Epidermal melanocyte (primary cell): ENCODE data around the gene RASGRF1.

Experiments
- DNase-seq: peaks from one replicate; pipeline ENCODE4 v3.0.0; 2011; ENCODE audit warnings: low spot score; ENCODE audit not compliant: insufficient read length

The RASGRF1 gene

GRCh38 chr15:78988361-78988911 lies 102.1 kb downstream of the RASGRF1 start:
- peak; percentile 94 for DNase-seq

DNA sequence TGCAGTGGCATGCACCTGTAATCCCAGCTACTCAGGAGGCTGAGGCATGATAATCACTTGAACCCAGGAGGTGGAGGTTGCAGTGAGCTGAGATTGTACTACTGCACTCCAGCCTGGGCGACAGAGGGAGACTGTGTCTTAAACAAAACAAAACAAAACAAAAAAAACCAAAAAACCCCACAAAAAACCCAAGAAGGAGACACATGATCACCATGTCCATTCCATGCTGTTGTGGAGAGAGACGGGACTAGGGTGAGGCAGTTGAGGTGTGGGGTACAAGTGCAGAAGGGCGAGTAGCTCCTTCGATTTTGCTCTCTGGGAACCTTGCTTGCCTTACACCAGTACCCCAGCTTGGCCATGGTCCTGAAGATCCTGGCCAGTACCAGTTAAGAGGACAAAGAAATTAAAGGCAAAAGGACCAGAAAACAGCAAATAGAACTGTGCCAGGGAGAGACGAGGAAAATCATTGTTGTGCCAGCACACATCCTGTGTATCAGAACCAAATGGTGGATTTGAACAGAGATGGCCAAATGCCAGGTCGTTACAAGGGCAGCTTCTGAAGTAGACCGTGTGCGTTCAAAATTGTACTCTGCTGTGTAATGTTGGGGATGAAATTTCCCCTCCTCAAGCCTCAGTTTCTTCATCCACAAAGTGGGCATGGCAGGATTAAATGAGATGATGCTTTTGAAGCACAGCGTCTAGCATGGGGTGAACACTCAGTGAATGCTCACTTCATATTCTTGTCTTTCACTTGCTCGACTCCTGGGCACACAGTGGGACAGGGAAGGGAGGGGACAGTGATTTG lies 102.8 kb downstream of the RASGRF1 start:
- no peak for DNase-seq

- no peak for DNase-seq
Observed at GRCh38 chr15:78985859-78986475, 104.6 kb downstream of the RASGRF1 start.

DNA sequence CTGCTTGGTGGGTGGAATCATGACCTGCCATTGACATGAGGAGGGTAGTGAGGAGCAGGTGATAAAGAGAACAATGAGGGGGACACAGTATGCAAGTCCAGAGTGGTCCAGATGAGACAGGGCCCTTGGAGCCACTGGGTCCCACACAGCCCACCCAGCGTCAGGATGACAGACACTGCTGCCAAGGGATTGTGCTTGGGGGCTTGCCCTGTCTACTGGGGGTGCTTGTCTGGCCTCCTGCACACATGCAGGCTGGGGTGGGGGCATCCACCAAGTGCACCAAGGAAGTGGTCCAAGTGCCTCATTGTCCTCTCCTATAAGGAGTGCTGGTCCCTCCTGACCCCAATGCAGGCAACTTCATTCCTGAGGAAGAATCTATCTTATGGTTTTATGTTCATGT lies 106.5 kb downstream of the RASGRF1 start:
- no peak for DNase-seq

DNA sequence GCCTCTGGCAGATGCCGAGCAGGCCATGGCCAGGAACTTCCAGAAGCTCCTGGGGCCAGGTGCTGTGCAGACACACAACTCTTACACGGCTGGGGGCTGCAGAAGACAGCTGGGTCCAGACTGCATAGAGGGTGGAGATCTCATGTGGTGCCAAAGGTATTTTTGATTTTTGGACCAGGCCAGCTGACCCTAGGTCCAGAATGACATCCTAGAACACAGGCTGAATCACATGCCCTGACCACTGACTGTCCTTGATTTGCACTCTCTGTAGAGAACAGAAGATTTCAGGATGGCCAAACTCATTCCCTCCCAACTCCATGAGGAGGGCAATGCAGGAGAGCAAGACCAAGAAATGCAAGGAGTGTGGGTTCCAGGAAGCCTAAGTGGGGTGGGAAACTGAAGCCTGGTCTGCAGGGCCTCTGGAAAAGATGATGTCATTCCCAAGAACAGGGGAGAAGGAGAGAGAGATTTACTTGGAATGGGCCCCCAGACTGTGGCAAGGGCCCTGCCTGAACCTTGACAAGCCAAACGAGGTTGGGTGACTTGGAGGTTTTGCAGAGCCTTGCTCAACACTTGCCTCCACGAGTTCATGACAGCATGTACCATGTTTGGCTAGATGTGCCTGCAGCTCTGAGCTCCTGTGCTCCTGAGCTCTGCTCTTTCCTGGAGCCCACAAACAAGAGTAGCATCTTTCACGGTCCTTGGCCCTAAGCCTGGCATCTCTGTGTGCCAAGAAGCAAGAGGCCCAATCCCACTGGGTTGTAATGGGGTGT lies 107.2 kb downstream of the RASGRF1 start:
- DNase-seq, result no peak

DNA sequence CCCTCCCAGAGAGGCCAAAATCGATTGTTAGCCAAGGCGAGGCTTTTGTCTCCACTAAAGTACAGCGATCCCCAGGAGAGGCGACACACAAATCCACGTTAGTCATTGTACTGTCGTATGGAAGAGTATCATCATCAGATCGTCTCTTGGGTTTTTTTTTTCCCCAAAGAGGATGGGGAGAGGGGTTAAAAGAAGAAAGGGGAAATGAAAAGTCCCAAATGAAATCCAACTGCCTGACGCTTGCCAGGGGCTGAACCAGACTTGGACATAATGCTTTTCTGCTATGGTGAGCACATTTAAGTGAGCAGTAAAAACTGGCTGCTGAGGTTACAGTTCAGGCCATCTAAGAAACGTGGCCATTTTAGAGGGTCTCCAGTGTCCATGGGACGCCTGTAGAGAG lies 107.8 kb downstream of the RASGRF1 start:
- DNase-seq, result no peak

- no peak for DNase-seq
Observed at GRCh38 chr15:78981532-78982313, 108.9 kb downstream of the RASGRF1 start.

- DNase-seq, result no peak
Observed at GRCh38 chr15:78979456-78980320, 110.9 kb downstream of the RASGRF1 start.

DNA sequence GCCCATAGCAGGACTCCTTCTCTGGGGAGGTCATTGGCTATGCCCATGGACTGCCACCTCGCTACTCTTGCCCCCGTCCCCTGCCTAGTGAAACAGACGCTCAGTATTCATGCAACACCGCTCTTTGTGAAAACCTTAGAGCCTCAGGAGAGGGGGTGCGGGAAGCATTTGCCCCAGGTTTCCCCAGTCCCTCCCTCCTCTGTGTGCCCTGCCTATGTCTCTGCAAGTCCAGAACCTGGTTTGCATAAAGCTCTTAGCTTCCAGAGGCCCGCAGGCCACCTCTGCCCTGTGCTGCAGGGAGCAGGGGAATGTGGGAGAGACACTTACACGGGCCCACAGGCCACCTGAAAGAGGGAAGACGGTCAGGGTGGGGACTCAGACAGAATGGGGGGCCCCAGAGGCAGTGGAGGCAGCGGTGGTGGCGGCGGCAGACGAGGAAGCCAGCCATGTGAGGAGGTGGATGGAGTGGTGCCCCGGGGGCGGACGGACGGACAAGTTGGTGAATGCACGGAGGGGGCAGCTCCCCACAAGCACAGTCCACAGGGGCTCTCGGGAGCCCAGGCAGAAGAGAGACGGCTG lies 111.9 kb downstream of the RASGRF1 start:
- no peak for DNase-seq

- DNase-seq, result no peak
Observed at GRCh38 chr15:78977591-78978347, 112.8 kb downstream of the RASGRF1 start.

GRCh38 chr15:78977091-78977571 lies 113.4 kb downstream of the RASGRF1 start:
- no peak for DNase-seq

- no peak for DNase-seq
Observed at GRCh38 chr15:78976691-78977090, 113.9 kb downstream of the RASGRF1 start.

- no peak for DNase-seq
Observed at GRCh38 chr15:78974272-78974918, 116.2 kb downstream of the RASGRF1 start.

DNA sequence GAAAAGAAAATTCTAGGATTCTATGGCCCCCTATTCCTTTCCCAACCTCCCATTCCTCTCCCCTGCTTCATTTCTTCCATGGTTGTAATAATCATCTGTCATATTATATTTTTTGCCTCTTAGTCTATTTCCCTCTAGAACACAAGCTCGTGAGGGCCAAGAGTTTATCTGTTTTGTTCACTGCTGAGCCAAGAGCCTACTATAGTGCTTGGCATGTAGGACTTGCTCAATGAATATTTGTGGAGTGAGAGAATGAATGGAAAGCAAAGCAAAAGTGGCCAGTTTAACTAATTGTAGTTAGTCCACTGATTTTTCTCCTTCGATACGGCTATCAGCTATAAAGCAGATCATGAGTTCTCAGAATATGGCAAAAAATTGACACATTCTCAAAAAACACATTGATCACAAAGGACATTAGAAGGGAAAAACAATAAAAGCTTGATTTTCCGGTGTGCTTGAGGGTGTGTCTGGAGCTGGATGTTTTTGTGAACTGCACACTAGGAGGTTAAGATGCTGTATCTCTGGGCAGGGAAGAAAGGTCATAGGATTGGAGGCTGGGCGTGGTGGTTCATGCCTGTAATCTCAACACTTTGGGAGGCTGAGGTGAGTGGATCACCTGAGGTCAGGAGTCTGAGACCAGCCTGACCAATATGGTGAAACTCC lies 120.8 kb downstream of the RASGRF1 start:
- DNase-seq, result no peak

DNA sequence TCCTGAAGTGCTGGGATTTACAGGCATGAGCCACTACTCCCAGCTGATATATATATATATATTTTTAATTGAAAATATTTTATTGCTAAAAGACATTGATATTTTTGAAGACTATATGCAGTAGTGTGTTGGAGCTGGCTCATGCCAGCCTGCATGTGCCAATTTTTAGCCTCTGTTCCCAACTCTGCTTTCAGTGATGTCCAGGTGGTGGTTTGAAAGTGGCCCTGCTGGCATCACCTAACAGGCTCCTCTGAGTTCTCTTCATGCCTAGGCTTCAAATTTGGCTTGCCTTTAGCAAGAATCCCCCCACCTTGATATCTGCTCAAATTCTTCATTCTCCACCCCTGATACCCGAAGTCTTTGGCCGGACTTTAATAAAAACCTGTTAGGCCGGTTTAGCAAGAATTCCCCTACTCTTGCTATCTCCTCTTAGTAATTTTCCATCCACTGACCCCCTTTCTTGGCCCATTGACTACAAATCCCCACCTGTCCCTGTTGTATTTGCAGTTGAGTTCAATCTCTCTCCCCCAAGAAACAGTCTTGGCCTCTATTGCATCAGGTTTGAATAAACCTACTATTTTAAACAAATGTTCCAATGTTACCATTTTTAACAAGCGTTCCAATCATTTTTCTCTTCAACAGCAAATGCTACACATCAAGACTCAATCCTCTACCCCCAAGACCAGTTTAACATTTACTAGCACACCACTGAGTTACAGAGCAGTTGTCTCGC lies 121.9 kb downstream of the RASGRF1 start:
- DNase-seq, result no peak

GRCh38 chr15:78968114-78968513 lies 122.5 kb downstream of the RASGRF1 start:
- DNase-seq, result no peak

GRCh38 chr15:78960308-78960707 lies 130.3 kb downstream of the RASGRF1 start:
- no peak for DNase-seq
